Measurements from ENCODE around the gene SYNE4. TPM values are rescaled to one million over a fixed set of nuclear protein-coding genes. Genes with fewer than 3 reads are reported as not detected.

SYNE4 gene
- total and polyA plus RNA-seq, 2 of the 4 experiments (the other 2 are of a cell fraction) = 0.27 TPM; not detected in 1

- Histone ChIP-seq H3K36me3 (ENCODE audit: control insufficient read depth, insufficient read depth, low read length) (no peaks in the 10 kb centered on the region), H2BK5ac (ENCODE audit: low read depth, low read length, poor library complexity, severe bottlenecking) (no peak overlapping the region), H4K5ac (ENCODE audit: low read depth, low read length) (no peak overlapping the region), H3K4me2 (ENCODE audit: low read depth, low read length) (no peak overlapping the region), H2AFZ (replicated peaks; ENCODE audit: low read length, poor library complexity) (no peak overlapping the region), H3K9me3 (ENCODE audit: control insufficient read depth, insufficient read depth, low read length) (peaks cover 5% of the 10 kb centered on the region), H3K4me1 (ENCODE audit: control insufficient read depth, insufficient read depth, low read length) (no peaks in the 10 kb centered on the region), H2BK20ac (ENCODE audit: low read depth, low read length) (no peak overlapping the region), H3K27ac (ENCODE audit: insufficient read depth, low read length) (no peak overlapping the region), H3K9ac (ENCODE audit: low read depth, low read length) (no peak overlapping the region), H3K9me1 (ENCODE audit: insufficient read depth, low read length) (no peaks in the 10 kb centered on the region), H2AK5ac (ENCODE audit: low read depth, low read length) (no peak overlapping the region), H2BK120ac (ENCODE audit: low read depth, low read length) (no peak overlapping the region), H3K18ac (ENCODE audit: low read depth, low read length) (no peak overlapping the region), H3K4me3 (ENCODE audit: insufficient read depth, low read depth, low read length) (no peak overlapping the region), H4K91ac (ENCODE audit: insufficient read depth, low read depth, low read length) (no peak overlapping the region), H3K23ac (ENCODE audit: low read depth, low read length) (no peak overlapping the region), H3K14ac (replicated peaks; ENCODE audit: low read depth, low read length) (no peak overlapping the region), H2BK15ac (ENCODE audit: low read depth, low read length) (no peak overlapping the region), H2AK9ac (replicated peaks; ENCODE audit: low read depth, low read length, poor library complexity) (no peak overlapping the region), H4K20me1 (ENCODE audit: insufficient read depth, low read length) (no peaks in the 10 kb centered on the region; the same call in 1 of the 2 replicates), H3K27me3 (ENCODE audit: control insufficient read depth, insufficient read depth, low read length) (peaks cover 27% of the 10 kb centered on the region), H4K8ac (ENCODE audit: low read depth in 2 of 2, low read length in 2 of 2) (no peak overlapping the region), H3K56ac (ENCODE audit: extremely low read depth, insufficient read depth, low read length) (no peak overlapping the region), H3K4ac (ENCODE audit: low read depth, low read length) (no peak overlapping the region), H3K79me1 (ENCODE audit: low read depth in 1 of 2, low read length in 2 of 2) (no peaks in the 10 kb centered on the region)
- BruUV-seq (replicated peaks) = no TSS peak
- ATAC-seq (ENCODE audit: low read depth) (no peak; the same call in 1 of the 2 replicates), DNase-seq (no peak)
- in situ Hi-C loops (cut with MboI; ENCODE audit: low sequenced_read_pairs) = no loop called here
- CTCF ChIA-PET = no interaction called here
- intact Hi-C loops (cut with micrococcal nuclease) = no loop called here
- POLR2A ChIA-PET (ENCODE audit: unreplicated experiment) = no interaction called here
- 20% methylated on average over 1 of the region's 8 CpGs; no CpG with 5 or more reads in 1 of the 2 experiments for WGBS, 2 experiments (ENCODE audit: extremely low coverage in 2 of 2, insufficient read length in 1 of 2)
- no peak for TF ChIP-seq RAD21 (IDR thresholded peaks at IDR 0.05; ENCODE audit: low read length)
- no peak for TF ChIP-seq SMC3 (IDR thresholded peaks at IDR 0.05; ENCODE audit: low read depth, low read length)
- no peak for TF ChIP-seq BHLHE40 (IDR thresholded peaks at IDR 0.05; ENCODE audit: low read depth, low read length)
- TF ChIP-seq CEBPB (IDR thresholded peaks at IDR 0.05; ENCODE audit: low read depth, low read length) = no peak
- TF ChIP-seq RCOR1 (IDR thresholded peaks at IDR 0.05; ENCODE audit: insufficient replicate concordance, low read length) = no peak
- no peak for TF ChIP-seq MAFK (IDR thresholded peaks at IDR 0.05; ENCODE audit: low read depth, low read length)
- TF ChIP-seq FOS (IDR thresholded peaks at IDR 0.05; ENCODE audit: low read depth, low read length) = no peak
- TF ChIP-seq CHD1 (IDR thresholded peaks at IDR 0.05; ENCODE audit: low read depth, low read length) = no peak
- no peak for TF ChIP-seq MAZ (IDR thresholded peaks at IDR 0.05; ENCODE audit: borderline replicate concordance, low read depth, low read length)
- no peak for TF ChIP-seq POLR2A (IDR thresholded peaks at IDR 0.05; ENCODE audit: low read depth, low read length)
- no peak for TF ChIP-seq MXI1 (IDR thresholded peaks at IDR 0.05; ENCODE audit: borderline replicate concordance, low read depth, low read length)
- TF ChIP-seq NFE2L2 (IDR thresholded peaks at IDR 0.05; ENCODE audit: low read depth, low read length) = no peak
- TF ChIP-seq ELK1 (IDR thresholded peaks at IDR 0.05; ENCODE audit: borderline replicate concordance, low read depth, low read length) = no peak
- no peak for TF ChIP-seq RFX5 (IDR thresholded peaks at IDR 0.05; ENCODE audit: low read depth, low read length)
- TF ChIP-seq CTCF (conservative IDR thresholded peaks at IDR 0.05; ENCODE audit: low read depth, low read length) = no peak
- TF ChIP-seq USF2 (IDR thresholded peaks at IDR 0.05; ENCODE audit: low read depth, low read length) = no peak
- dilution Hi-C loops (cut with HindIII; ENCODE audit: low sequenced_read_pairs, unreplicated experiment) = no loop called here
Measured at GRCh38 chr19:35987571-35987896, 21.1 kb downstream of the SYNE4 start.
